ENCODE measurements around the gene ROR1. TPM values are rescaled to one million over a fixed set of nuclear protein-coding genes. Genes with fewer than 3 reads are reported as not detected.
"Not testable (repeated sequence)": the region's sequence is repeated elsewhere in the genome, so short reads cannot be mapped to it uniquely, and the experiment has no call there.

The ROR1 gene
- total and polyA plus RNA-seq, 10 of the 15 experiments (the other 5 are each of a cell fraction or from before 2014, with no cell fraction given) = 0.02 to 0.08 (median 0.05) TPM; not detected in 6

GRCh38 chr1:63825111-63825510, 51.3 kb downstream of the ROR1 start (continued):
- TF ChIP-seq ZBTB33 (IDR thresholded peaks at IDR 0.05) (no peak), ASH2L (IDR thresholded peaks at IDR 0.05; ENCODE audit: borderline replicate concordance, low read depth) (no peak), PAX8 (IDR thresholded peaks at IDR 0.05) (no peak), BACH1 (IDR thresholded peaks at IDR 0.05; ENCODE audit: borderline replicate concordance) (no peak), MTA2 (IDR thresholded peaks at IDR 0.05; ENCODE audit: low read depth) (no peak)

- H3K9ac ChIP-seq (ENCODE audit: control insufficient read depth, insufficient read depth, low read length); H3K36me3 ChIP-seq (ENCODE audit: control insufficient read depth in 2 of 2, insufficient read depth in 2 of 2, low read length in 1 of 2); H3K4me2 ChIP-seq (ENCODE audit: control insufficient read depth, insufficient read depth); H3K27me3 ChIP-seq (replicated peaks in 1 of 2; ENCODE audit: control insufficient read depth in 2 of 2, insufficient read depth in 2 of 2, low read length in 1 of 2); POLR2A ChIA-PET; H2AFZ ChIP-seq (ENCODE audit: control insufficient read depth, low read depth, low read length); FAIRE-seq; in situ Hi-C loops (cut with MboI); H3K9me3 ChIP-seq (replicated peaks; ENCODE audit: control insufficient read depth, insufficient read depth, low read length); H4K20me1 ChIP-seq (ENCODE audit: control insufficient read depth, insufficient read depth); H3K4me1 ChIP-seq (ENCODE audit: control insufficient read depth, insufficient read depth, low read length); DNase-seq (ENCODE audit: low read depth, low spot score); H3K27ac ChIP-seq (ENCODE audit: control insufficient read depth, insufficient read depth); H3K79me2 ChIP-seq (ENCODE audit: control insufficient read depth, insufficient read depth, low read length); ATAC-seq; BruUV-seq (replicated peaks); H3K4me3 ChIP-seq; intact Hi-C loops (cut with micrococcal nuclease; ENCODE audit: unreplicated experiment): not testable (repeated sequence)
- ChIA-PET RAD21 (ENCODE audit: unreplicated experiment) (interaction anchor here (2.1 kb wide), 1 partner anchor 14 kb away, joined by 11 read pairs; no protein-coding TSS in a partner anchor), CTCF (interaction anchor here (1.5 kb wide), 1 partner anchor 9 kb away, joined by 6 read pairs; no protein-coding TSS in a partner anchor), SMC1A (ENCODE audit: uncharacterized antibody, unreplicated experiment) (interaction anchor here (1.2 to 1.5 kb wide), 2 partner anchors 13 to 15 kb away, joined by 3 to 4 read pairs; no protein-coding TSS in a partner anchor)
Observed at GRCh38 chr1:63826246-63826861, 52.5 kb downstream of the ROR1 start.
